Measurements from ENCODE around the gene APOBEC2. TPM values are rescaled to one million over a fixed set of nuclear protein-coding genes. Genes with fewer than 3 reads are reported as not detected.

Gene APOBEC2
- polyA plus RNA-seq, 4 donors, result 0.38 to 0.66 (median 0.52) TPM; not detected in 1

DNA sequence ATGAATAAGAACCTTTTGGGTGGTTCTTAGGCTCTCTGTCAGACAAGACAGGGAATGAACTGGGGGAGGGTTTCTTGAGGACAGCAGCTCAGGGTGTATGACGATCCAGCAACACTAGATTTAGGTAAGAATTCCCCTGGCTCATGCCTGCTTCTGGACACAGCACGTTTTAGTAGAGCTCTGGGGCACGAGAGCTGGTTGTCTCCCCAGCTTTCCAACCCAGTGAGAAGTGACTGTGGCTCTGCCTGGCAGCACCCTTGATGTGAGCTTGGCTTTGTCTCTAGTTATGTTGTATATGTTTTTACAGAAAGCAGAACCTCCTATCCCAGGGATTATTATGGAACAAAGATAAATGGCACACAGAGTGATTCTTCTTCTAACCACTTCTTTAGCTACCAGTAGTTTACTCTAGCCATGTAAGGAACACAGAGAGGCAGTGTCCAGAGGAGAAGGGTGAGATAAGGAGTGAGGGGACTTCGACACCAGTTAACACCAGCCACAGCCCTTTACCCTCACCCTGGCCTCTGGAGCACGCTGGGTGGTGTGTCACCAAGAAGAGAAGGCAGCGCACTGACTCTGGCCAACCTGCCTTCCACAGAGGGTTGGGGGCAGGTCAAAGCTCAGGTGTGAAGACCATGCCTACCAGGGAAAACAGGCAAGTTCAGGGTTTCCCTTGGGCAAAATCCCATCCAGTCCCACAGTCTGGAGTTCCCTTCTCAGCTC lies 3.9 kb downstream of the APOBEC2 start:
- no peak for DNase-seq (ENCODE audit: low read depth in 4 of 4, low spot score in 2 of 4)

DNA sequence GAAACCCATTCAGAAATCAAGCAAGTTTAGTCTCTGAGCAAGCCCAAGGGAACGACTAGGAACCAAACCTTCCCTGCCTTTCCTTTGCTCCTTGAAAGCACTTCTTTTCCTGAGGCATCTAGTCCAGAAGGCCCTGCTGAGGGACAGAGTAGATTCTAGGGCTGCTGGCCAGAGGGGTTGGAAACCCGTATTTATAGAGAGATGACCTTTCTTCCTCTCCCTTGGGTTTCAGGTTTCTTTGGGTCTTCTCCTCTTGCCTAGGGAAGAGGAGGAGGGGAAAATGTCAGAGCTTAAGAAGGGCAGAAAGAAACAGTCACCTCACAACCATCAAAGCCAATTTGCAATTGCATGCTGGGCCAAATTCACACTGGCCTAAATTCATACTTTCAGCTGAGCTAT lies 5.8 kb downstream of the APOBEC2 start:
- DNase-seq (ENCODE audit: low read depth in 4 of 4, low spot score in 2 of 4), result no peak

DNA sequence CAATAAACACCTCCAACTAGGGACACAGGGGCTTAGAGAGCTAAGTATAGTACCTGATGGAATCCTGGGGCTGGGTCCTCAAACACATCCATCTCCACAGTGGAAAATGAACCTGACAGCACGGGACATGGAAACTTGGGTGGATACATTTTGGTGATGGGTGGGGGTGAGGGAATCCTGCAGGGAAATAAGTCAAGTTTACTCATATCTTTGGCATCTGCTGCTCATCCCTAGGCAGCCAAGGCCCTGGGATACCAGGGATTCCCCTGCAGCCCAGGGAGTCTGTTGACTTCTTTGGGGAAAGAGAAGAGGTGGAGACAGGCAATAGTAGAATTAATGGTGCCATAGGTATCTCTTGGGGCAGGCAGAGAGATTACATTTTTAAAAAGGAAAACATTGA lies 6.6 kb downstream of the APOBEC2 start:
- DNase-seq (ENCODE audit: low read depth in 4 of 4, low spot score in 2 of 4), result no peak

DNA sequence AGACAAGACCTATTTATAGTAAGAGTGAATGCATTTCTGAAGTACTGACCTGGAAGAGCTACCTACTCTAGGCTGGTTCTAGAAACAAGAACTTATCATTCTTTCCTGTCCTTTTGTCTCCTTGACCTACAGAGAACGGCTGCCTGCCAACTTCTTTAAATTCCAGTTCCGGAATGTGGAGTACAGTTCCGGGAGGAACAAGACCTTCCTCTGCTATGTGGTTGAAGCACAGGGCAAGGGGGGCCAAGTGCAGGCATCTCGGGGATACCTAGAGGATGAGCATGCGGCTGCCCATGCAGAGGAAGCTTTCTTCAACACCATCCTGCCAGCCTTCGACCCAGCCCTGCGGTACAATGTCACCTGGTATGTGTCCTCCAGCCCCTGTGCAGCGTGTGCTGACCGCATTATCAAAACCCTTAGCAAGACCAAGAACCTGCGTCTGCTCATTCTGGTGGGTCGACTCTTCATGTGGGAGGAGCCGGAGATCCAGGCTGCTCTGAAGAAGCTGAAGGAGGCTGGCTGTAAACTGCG lies 8.3 kb downstream of the APOBEC2 start:
- no peak for DNase-seq (ENCODE audit: low read depth in 4 of 4, low spot score in 2 of 4)

DNA sequence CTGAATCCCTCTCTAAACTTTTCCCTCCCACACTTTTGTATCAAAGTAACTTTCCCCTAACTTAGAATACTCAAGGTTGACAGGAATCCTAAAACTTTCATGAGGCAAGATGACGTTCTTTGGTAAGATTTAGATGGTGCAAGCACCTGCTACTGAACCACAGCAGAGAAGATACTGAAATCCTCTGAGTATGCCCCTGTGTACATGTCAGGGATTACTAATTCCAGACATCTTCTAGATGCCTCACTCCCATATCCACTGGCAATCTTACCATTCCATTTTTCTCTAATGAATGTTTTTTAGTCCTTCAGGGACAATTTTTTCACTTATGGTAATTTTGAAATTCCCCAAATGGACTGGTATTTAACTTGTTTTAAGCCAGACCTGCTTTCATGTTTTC lies 9.1 kb downstream of the APOBEC2 start:
- no peak for DNase-seq (ENCODE audit: low read depth in 4 of 4, low spot score in 2 of 4)

DNA sequence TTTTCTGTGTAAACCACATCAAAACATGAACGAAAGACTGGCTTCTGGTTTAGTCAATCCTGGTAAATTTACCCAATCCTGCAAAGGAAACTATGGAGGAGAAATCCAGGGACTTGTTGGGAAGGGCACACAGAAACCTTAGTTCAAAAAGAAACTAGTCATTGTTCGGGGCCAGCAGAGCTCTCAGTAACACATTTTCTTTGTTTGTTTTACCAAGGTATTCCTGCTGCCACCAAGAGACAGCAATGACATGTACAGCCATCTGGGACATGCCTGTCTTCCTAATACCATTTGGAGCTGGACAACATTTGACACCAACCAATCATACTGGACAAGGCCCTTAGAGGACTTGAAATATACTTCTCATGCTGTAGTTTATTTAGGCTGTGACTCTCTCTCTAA lies 10.9 kb downstream of the APOBEC2 start:
- DNase-seq (ENCODE audit: low read depth in 4 of 4, low spot score in 2 of 4), result no peak

DNA sequence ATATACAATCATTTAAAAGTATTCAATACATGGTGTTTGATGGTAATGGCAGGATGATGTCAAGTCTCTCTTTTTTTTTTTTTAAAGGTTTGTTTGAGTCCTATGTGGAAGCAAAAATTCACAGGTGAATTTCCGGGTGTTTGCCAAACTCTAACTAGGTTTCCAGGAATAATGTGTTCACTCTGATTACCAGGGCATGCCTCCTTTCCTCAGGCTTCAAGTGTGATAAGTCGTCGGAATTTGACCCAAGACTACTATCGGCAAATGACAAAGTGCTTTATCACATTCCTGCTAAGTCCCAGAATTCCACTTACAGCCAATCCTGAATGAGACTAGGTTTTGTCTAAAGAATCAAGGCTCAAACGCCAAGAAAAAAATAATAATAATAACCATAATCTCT lies 11.8 kb downstream of the APOBEC2 start:
- DNase-seq (ENCODE audit: low read depth in 4 of 4, low spot score in 2 of 4), result no peak

DNA sequence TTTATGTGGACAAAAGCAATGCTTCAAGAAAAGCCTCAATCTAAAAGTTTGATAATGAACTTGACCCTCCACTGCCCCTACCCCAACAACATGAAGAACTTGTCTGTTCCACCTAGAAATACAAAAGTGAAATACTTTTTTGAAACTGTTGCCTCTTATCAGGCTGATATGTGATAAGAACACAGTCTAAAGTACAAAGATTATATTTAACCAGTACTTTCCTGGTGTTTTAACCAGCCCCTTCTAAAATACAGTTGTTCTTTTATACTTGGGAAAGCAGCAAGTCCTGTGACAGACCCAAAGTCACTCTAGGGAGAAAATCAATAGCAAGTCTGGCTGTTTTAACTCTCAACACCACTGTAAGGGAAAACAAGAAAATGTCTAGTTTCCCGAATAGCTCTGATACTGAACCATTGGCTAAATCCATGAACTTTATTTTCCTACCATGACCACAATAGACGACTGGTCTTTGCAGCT lies 12.6 kb downstream of the APOBEC2 start:
- DNase-seq (ENCODE audit: low read depth in 4 of 4, low spot score in 2 of 4), result no peak

DNA sequence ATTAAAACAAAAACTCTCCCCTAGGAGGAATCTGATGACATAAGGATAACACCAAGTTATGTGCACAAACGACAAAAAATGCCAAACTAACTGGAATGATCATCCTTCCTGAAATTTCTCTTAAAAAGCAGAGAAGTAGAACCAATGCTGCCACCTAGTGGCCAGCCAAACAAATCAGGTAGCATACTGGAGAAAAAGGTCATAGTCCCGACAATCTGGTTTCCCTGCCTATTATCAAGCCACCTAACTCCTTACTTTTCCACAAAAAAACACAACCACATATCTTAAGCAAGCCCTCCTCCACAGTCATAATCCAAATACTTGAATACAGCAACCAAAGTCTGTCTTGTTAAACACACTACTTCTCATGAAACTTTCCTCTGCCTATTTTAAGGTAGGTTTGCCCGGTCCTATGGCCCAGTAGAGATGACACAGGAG lies 13.9 kb downstream of the APOBEC2 start:
- DNase-seq (ENCODE audit: low read depth in 4 of 4, low spot score in 2 of 4), result peak in 2 of 4 donors; percentile 62 to 77

DNA sequence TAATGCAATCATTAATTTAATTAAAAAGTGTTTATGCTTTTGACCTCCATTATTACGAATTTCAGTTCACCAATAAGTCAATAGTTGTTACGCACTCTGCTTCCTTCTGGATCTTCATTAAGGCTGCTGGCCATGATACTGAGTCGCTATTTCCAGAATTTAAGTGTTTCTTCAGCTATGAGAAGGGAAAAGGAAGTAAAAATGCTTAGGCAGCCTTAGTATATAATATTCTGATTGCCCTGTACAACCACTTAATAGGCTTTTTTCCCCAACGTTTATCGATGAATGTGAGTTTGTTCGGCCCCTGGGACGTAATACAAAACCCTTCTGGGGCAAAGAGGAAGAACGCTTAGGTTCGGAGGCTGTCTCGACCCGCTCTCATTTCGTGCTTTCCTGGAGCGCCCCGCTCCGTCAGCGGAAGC lies 18.5 kb downstream of the APOBEC2 start:
- DNase-seq (ENCODE audit: low read depth in 4 of 4, low spot score in 2 of 4), result peak in 1 of 4 donors; percentile 85

DNA sequence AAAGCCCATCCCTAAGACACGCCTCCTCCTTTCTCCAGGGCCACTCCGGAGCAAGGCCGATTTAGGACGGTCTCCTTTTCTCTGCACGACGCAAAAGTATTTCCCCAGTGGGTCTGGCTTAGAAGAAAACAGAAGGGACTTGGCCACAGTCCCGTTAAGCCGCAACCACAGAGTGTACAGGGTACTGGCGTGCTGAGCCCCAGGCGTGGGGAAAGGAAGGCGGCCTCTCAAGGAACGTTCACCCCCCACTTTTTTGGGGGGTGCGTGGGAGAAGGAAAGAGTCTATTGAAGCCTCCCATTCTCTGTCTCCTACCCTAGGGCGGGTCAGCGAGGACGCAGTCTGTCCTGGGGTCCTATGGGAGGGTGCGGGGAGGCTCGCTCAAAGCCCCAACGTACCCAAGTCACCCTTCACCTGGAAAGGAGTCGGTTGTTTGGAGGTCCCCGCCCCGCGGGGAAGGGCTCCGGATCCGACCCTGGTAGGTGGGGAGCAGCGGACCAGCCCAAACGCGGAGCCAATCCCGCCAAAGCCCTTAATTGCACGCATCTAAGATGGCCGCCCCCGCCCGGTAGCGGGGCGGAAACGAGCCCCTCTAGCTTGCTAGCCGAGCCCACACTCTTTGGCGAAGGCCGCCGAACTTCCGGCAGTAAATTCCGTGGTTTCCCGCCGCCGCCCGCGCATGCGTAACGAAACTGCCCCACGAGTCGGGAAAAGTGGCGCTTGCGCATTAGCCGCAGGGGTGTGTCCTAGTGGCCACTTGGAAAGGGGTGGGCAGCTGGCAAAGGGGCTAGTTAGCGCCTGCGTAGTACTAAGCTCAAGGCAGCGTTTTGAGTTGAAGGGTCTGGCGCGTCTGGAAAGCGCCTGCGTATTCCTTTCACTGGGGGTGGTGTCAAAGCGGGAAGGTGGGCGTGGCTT lies 19.2 kb downstream of the APOBEC2 start, which contains the start of gene OARD1:
Gene OARD1 (minus strand): TSS at position 434 of the 913 bp plus-strand sequence. CDS start 722 bp downstream, outside the sequence.
- DNase-seq (ENCODE audit: low read depth in 4 of 4, low spot score in 2 of 4), result peak; percentile 98 to 100 (median 99)

DNA sequence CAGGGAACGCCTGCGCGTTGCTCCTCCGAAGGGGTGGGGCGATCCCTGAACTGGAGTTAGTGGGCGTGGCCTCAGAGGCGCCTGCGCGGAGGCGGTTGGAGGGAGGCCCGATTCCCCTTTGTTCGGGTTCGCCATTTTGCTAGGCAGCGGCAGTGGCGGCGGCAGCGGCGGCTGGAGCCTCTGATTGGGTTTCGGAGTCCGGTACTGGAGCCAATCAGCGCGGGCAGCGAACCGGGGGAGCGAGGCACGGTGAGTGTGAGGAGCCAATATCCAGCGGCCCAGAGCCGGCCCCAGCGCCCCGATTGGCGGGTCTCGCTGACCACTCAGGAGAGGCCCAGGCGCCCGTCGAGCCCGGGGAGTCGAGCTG lies 19.8 kb downstream of the APOBEC2 start, which contains the start of gene NFYA:
Gene NFYA (plus strand): TSS at position 139 of the 367 bp plus-strand sequence. CDS start 6,116 bp downstream, outside the sequence.
- no peak for DNase-seq (ENCODE audit: low read depth in 4 of 4, low spot score in 2 of 4)

DNA sequence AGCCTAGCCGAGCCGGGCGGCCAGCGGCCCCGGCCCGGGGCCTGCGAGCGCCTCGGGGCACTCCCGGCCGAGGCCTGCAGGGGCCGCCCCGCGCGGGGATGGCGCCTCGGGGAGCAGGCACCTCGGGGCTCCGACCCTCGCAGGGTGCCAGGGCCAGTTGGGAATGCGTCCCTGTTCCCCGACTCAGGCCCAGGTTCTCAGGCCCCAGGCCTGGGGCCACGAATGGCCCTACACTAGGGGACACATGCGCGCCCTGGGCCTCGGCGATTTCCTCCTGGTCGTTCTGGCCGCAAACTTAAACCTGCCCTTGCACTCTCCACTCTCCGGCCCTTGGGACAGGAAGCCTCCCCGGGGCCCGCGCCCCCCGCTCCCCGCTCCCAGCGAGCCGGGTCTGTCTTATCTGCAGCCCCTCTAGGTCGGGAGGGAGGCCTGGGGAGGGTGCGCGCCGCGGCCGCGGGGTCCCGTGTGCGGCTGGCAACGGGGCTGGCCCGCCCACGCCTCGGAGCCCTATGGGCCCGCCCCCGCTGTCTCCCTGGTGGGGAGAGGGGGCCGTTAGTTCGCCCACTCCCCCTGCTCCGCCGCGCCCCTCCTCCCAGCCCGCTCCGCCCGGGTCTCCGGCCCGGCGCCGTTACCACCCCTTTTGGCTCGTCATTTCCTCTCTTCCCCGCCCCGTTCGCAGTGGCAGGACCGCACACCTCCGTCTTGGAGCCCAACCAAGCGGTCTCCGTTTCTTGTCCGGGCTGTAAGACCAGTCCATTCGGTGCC lies 20.4 kb downstream of the APOBEC2 start:
- DNase-seq (ENCODE audit: low read depth in 4 of 4, low spot score in 2 of 4), result peak in 3 of 4 donors; percentile 70 to 82 (median 76)

DNA sequence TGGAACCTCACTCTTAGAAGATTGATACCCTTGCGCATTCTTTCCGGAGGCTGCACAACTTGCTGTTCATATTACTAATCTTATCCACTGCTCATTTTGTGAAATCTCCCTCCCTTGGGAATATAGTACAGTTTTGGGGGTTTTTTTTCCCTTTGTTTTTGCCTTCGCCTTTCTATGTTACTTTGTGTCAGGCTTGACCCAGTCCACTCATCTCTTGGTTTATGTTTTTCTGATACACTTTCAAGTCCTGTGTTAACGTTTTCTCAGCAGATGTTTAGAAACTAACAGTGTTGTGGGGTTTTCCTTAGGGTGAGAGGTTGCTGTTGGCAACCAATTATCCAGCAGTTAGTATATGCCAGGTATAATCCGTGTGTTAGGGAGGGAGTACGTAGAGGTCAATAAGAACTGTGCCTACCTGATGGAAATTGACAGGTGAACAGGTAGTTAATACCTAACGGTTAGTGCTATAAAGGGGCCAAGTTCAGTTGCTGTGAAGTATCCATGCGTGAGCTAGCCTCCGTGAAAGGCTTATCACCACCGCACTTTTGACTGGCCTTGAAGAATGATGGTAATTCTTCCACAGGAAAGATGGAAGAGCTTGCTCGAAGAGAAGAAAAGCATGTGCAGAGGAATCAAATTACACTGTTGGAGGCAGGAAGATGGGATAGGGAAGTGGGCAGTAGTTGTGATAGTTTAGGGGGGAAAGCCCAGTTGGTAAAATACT lies 21.1 kb downstream of the APOBEC2 start:
- no peak for DNase-seq (ENCODE audit: low read depth in 4 of 4, low spot score in 2 of 4)

DNA sequence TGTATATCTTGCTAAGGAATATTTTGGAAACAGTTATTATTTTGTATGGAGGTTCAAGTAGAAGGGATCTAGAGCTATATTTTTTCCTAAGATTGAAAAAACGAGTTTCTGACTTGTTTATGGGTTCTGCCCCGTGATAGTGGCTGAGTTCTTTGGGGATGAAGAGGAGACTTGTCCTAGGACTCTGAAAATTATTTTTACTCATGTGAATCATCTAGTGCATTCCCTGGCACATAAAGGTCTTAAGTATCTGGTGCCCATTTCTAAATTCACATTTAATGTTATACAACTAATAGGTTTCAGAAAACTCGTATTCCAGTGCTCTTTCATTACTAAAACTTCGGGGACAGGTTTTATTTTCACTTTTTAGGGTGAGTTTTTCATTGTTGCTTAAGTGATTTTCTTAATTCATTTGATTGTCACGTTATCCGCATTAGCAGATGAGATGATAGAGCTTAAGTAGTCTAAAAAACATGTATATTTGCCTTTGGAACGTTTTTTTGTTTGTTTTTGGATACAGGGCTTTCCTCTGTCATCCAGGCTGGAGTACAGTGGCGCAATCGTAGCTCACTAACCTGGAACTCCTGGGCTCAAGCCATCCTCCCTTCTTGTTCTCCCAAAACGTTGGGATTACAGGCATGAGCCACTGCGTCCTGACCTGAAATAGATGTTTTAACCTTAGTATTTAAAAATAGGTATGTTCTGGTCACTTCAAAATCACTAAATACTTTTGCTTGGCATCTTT lies 21.9 kb downstream of the APOBEC2 start:
- no peak for DNase-seq (ENCODE audit: low read depth in 4 of 4, low spot score in 2 of 4)

DNA sequence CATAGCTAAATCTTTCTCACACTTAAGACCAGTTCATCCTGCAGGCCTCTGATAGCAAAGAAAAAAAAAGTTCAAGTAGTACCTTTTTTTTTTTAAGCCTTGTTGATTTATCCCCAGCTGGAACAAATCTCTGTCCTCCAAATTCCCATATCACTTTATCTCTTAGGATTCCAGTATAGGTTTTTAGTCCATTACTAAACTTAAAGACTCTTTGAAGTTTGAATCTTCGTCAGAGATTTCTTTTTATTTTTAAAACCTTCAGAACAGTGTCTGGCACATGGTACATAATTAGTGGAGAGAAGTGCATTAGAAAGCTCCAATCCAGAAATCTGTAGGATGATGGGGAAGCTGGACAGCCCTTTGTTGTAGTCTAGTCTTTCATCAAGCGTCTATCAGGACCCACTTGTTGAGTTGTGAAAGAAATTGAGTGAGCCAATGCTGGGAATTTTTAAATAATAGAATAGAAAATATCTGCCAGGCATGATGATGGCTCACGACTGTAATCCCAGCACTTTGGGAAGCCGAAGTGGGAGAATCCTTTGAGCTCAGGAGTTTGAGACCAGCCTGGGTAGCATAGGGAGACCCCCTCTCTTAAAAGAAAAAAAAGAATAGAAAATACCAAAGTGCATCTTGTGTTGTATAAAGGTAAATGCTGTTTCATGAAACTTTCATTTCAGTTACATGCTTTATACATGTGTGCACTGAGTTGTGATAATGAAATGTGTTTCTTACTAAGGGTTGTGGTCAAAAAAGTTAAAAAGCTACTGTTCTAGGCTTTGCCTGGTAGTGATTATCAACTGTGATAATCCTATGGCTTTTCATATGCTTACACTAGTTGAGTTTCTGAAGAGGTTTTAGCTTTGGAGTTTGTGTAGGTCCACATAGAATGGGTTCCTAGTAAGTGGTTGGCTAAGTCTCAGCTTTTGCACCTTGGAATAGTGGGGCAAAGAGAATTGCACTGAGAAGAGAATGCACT lies 22.9 kb downstream of the APOBEC2 start:
- no peak for DNase-seq (ENCODE audit: low read depth in 4 of 4, low spot score in 2 of 4)

DNA sequence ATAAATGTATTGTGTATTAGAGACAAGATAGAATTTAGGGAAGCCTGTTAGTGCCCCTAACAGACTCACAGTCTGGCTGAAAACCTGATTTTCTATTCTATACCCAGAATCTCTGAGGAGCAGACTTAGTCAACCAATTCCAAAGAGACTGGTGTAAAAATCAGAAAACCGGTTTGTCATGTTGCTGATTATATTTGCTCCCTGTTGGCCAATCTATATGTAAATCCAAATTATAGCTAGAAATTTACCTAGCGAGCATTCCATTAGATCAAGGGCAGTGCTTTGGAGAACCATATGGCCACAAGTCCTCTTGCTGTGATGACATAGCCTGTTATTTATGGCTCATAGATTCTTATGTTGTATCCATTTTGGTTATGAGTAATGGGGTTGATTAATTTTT lies 24.5 kb downstream of the APOBEC2 start:
- no peak for DNase-seq (ENCODE audit: low read depth in 4 of 4, low spot score in 2 of 4)

DNA sequence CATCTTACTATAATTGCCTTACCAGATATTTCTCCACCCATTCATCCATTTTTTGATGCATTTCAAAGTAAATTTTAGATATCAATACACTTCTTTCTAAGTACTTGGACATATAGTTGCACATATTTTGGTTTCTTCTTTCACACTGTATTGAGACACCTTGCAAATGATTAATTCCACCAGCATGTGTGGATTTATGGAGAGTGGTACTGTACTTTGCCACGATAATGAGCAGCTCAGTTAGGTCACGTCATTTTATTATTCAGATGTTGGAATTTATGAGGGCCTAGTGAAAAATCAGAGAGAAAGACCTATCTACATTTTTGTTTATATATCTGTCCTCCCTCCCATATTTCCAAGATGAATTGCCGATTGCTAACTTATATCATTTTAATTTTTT lies 25.1 kb downstream of the APOBEC2 start:
- DNase-seq (ENCODE audit: low read depth in 4 of 4, low spot score in 2 of 4), result no peak

Measured in left renal cortex interstitium (tissue), 4 donors.